OCI-LY7 (cell line): ENCODE measurements around the gene NAPSA. TPM values are rescaled to one million over a fixed set of nuclear protein-coding genes. Genes with fewer than 3 reads are reported as not detected.

Source experiments
- BruUV-seq: library from RNA; stranded (reverse); fragments of 400-500 nt; replicated peaks from 2 replicates; lab custom pipeline; 2021; lab: Mats Ljungman, UMichigan
- CTCF ChIA-PET: fragments of 300-600 bp; sonication (Branson Sonifier 250); formaldehyde crosslinking; loops from one replicate; lab custom pipeline; 2022; ENCODE audit warnings: antibody characterized with exemption; ENCODE audit not compliant: unreplicated experiment; lab: Charles Lee
- POLR2A ChIA-PET: fragments of 300-600 bp; sonication (Branson Sonifier 250); formaldehyde crosslinking; loops from one replicate; lab custom pipeline; 2022; ENCODE audit warnings: antibody characterized with exemption; lab: Charles Lee
- DNase-seq: peaks from one replicate; pipeline ENCODE4 v3.0.0-alpha.2; 2015; ENCODE audit warnings: low spot score
- H2AFZ ChIP-seq: fragments of 200-600 bp; sonication (generic), shearing (Covaris generic); 2 replicates; pipeline ENCODE4 v1.6.1; 2014; ENCODE audit warnings: mild to moderate bottlenecking, antibody characterized with exemption, low read length, moderate library complexity
- H3K27ac ChIP-seq: fragments of 200-600 bp; sonication (generic); 2 replicates; pipeline ENCODE4 v1.5.1; 2014; ENCODE audit warnings: mixed run types, low read depth, mild to moderate bottlenecking, moderate library complexity, low read length, inconsistent platforms; ENCODE audit not compliant: poor library complexity, severe bottlenecking
- H3K36me3 ChIP-seq: fragments of 200-600 bp; sonication (generic); 2 replicates; pipeline ENCODE4 v1.6.1; 2014; ENCODE audit warnings: mild to moderate bottlenecking, antibody characterized with exemption, low read length, moderate library complexity, mixed read lengths; ENCODE audit not compliant: insufficient read depth
- H3K4me1 ChIP-seq: fragments of 200-600 bp; sonication (generic); 2 replicates; pipeline ENCODE4 v1.5.1; 2014; ENCODE audit warnings: mild to moderate bottlenecking, low read length; ENCODE audit not compliant: insufficient read depth, poor library complexity, severe bottlenecking
- H3K4me2 ChIP-seq: fragments of 200-600 bp; sonication (generic); 2 replicates; pipeline ENCODE4 v1.6.1; 2014; ENCODE audit warnings: mild to moderate bottlenecking, low read length
- H3K4me3 ChIP-seq: fragments of 200-600 bp; sonication (generic); 2 replicates; pipeline ENCODE4 v1.5.1; 2014; ENCODE audit warnings: mild to moderate bottlenecking, low read depth, low read length; ENCODE audit not compliant: poor library complexity, severe bottlenecking
- H3K79me2 ChIP-seq: fragments of 200-600 bp; sonication (generic); 2 replicates; pipeline ENCODE4 v1.6.1; 2016; ENCODE audit warnings: low read depth, mild to moderate bottlenecking, low read length, moderate library complexity, mixed read lengths; ENCODE audit not compliant: insufficient read depth
- H3K9me2 ChIP-seq: fragments of 200-600 bp; sonication (generic); 2 replicates; pipeline ENCODE4 v1.6.1; 2016; ENCODE audit warnings: mild to moderate bottlenecking, low read length, mixed read lengths; ENCODE audit not compliant: insufficient read depth
- H3K9me3 ChIP-seq: fragments of 200-600 bp; sonication (generic); 2 replicates; pipeline ENCODE4 v1.6.1; 2014; ENCODE audit warnings: mild to moderate bottlenecking, mixed run types, low read length, mixed read lengths
- H4K20me1 ChIP-seq: fragments of 200-600 bp; sonication (generic); 2 replicates; pipeline ENCODE4 v1.6.1; 2014; ENCODE audit warnings: mild to moderate bottlenecking, antibody characterized with exemption, low read length, moderate library complexity, mixed read lengths; ENCODE audit not compliant: insufficient read depth
- EZH2phosphoT487 ChIP-seq: fragments of 200-600 bp; sonication (generic); IDR thresholded peaks from 2 replicates; pipeline ENCODE4 v1.6.1; 2018; ENCODE audit warnings: low read depth, borderline replicate concordance, mild to moderate bottlenecking, mixed run types, antibody characterized with exemption, low read length, moderate library complexity, mixed read lengths
- intact Hi-C: fragments of 100-400 bp; cut with micrococcal nuclease; formaldehyde crosslinking; loops from one replicate; pipeline ENCODE4 v1.10.0; 2022; ENCODE audit not compliant: unreplicated experiment
- total RNA-seq, 2 experiments: library from RNA; depleted of rRNA in 1 of 2; stranded (reverse); fragments of >200 nt in 1 of 2; shearing (Covaris generic) in 1 of 2; gene quantifications; 2 replicates each; pipeline ENCODE4 v1.2.3, GENCODE V29; 2014 to 2022
- TF ChIP-seq, protein P1 (sequence below): fragments of 200-600 bp; sonication (generic); conservative IDR thresholded peaks from 2 replicates; pipeline ENCODE4 v1.5.1; 2014; ENCODE audit warnings: mild to moderate bottlenecking, antibody characterized with exemption, low read length, moderate library complexity, mixed read lengths

Gene NAPSA
- total RNA-seq, 2 experiments from 2014 or later: 5.7 to 30.1 TPM

DNA sequence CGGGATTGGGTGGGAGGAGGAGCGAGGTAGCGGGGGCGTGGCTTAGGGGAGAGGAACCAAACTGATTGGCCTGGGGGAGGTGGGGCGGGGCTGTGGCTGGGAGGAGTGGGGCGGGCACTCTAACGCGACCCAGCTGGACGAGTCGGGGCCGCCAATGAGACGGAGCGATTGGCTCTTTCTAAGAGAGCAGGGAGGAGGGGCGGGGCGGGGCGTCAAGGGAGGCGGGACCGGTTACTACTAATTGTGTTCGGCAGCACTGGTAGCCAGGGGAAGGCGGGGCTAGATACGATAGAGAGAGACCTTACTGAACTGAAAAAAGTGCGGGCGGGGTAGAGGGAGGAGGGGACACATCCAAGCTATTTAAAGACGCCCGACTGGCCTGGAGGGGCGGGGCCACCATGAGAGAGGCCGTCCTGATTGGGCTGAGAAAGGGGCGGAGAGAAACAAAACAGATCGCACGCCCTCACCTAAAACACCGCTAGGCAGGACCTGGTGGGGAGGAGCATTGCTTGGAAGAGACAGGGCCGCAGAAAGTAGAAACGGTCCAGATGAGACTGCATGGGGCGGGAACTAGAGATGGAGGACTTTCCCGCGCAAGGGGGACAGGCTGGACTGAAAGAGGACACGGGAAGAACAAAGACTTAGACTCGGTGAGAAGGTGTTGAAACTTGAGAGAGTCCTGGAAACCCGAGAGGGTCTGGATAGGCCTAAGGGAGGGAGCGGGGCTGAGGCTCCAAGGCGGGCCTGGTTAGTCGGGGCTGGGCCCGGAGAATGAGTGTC lies 36.1 kb downstream of the NAPSA start, which contains the start of gene KCNC3:
KCNC3 (minus strand) TSS at position 232 of the 780 bp plus-strand sequence. CDS start 295 bp downstream, outside the sequence.
- H4K20me1 ChIP-seq: peaks cover 14% of the 10 kb centered on the region
- no peaks in the 10 kb centered on the region for H3K9me3 ChIP-seq
- ChIA-PET POLR2A (interaction anchor here (0.6 to 1.5 kb wide), 7 partner anchors 11 to 304 kb away, joined by 3 to 12 read pairs (median 3); partner anchors contain the start of genes SPIB and ZNF473), CTCF (interaction anchor here (0.5 to 1.0 kb wide), 6 partner anchors 11 to 504 kb away, joined by 3 to 15 read pairs (median 4); no protein-coding TSS in a partner anchor)
- H2AFZ ChIP-seq: no peak within 1 kb of the TSS
- no peaks in the 10 kb centered on the region for H3K9me2 ChIP-seq
- H3K27ac ChIP-seq: peak within 1 kb of the TSS; percentile 79
- H3K4me3 ChIP-seq: peak within 1 kb of the TSS; percentile 74
- H3K4me1 ChIP-seq: peaks cover 59% of the 10 kb centered on the region
- peak within 1 kb of the TSS; percentile 82 for H3K4me2 ChIP-seq
- peak; percentile 100 for DNase-seq
- intact Hi-C loops: loop anchor here (2.0 to 10.0 kb wide), 2 partner anchors 77 to 1275 kb away; no protein-coding TSS in a partner anchor
- H3K36me3 ChIP-seq: peaks cover 26% of the 10 kb centered on the region
- no TSS peak for BruUV-seq
- no peak for TF ChIP-seq EZH2phosphoT487
- TF ChIP-seq, protein P1, sequence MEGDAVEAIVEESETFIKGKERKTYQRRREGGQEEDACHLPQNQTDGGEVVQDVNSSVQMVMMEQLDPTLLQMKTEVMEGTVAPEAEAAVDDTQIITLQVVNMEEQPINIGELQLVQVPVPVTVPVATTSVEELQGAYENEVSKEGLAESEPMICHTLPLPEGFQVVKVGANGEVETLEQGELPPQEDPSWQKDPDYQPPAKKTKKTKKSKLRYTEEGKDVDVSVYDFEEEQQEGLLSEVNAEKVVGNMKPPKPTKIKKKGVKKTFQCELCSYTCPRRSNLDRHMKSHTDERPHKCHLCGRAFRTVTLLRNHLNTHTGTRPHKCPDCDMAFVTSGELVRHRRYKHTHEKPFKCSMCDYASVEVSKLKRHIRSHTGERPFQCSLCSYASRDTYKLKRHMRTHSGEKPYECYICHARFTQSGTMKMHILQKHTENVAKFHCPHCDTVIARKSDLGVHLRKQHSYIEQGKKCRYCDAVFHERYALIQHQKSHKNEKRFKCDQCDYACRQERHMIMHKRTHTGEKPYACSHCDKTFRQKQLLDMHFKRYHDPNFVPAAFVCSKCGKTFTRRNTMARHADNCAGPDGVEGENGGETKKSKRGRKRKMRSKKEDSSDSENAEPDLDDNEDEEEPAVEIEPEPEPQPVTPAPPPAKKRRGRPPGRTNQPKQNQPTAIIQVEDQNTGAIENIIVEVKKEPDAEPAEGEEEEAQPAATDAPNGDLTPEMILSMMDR: no peak
- H3K79me2 ChIP-seq: peaks cover 40% of the 10 kb centered on the region

DNA sequence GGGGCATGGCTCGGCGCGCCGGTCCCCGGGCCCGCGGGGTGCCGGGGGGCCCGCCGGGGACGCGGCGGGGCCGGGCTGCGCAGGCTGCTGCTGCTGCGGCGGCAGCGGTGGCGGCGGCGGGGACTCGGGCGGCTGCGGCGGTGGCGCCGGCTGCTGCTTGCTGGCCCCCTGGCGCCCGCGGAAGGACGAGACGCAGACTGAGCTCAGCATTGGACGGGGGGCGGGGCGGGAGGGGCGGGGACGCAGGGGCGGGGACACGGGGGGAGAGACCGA lies 36.6 kb downstream of the NAPSA start:
- H3K4me1 ChIP-seq: peaks cover 55% of the 10 kb centered on the region
- H3K79me2 ChIP-seq: peaks cover 40% of the 10 kb centered on the region
- H3K9me2 ChIP-seq: no peaks in the 10 kb centered on the region
- no TSS peak for BruUV-seq
- no peak overlapping the region for H2AFZ ChIP-seq
- H3K9me3 ChIP-seq: no peaks in the 10 kb centered on the region
- DNase-seq: no peak
- CTCF ChIA-PET: interaction anchor here (0.5 to 1.0 kb wide), 6 partner anchors 12 to 505 kb away, joined by 3 to 15 read pairs (median 4); no protein-coding TSS in a partner anchor
- peaks cover 14% of the 10 kb centered on the region for H4K20me1 ChIP-seq
- no peak overlapping the region for H3K27ac ChIP-seq
- H3K4me2 ChIP-seq: no peak overlapping the region
- intact Hi-C loops: loop anchor here (2.0 to 10.0 kb wide), 2 partner anchors 76 to 1276 kb away; no protein-coding TSS in a partner anchor
- TF ChIP-seq, protein P1: no peak
- no peak for TF ChIP-seq EZH2phosphoT487
- POLR2A ChIA-PET: interaction anchor here (0.6 to 1.5 kb wide), 6 partner anchors 11 to 303 kb away, joined by 3 to 12 read pairs (median 4); partner anchors contain the start of genes SPIB and ZNF473
- peaks cover 26% of the 10 kb centered on the region for H3K36me3 ChIP-seq
- peak overlapping the region; percentile 74 for H3K4me3 ChIP-seq
